HG03354 (cell line): ENCODE results near the gene PRRT4.

ENCODE experiments used
- ATAC-seq: cut with Tn5 transposase; IDR thresholded peaks from one replicate; pipeline ENCODE4 v1.9.1; 2021; ENCODE audit warnings: mild to moderate bottlenecking; ENCODE audit not compliant: unreplicated experiment, poor library complexity, severe bottlenecking

PRRT4 gene

DNA sequence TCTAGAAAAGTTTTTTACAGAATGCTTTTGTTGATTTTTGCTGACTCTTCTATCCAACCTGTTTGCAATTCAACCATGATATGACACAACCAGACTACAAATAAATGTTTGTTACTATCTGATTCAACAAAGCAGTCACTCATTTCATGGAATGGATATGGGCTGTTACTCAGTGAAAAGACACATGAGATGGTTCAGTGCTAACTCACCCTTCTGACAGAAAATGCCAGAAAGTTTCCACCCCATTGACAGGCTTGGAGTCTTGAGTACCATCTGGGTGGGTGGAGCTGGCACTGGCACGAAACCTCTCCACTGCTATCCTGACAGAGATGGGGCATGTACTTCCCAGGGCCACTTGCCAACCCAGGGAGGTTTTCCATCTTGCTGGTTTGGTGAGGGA lies 57.3 kb downstream of the PRRT4 start:
- ATAC-seq: no peak

DNA sequence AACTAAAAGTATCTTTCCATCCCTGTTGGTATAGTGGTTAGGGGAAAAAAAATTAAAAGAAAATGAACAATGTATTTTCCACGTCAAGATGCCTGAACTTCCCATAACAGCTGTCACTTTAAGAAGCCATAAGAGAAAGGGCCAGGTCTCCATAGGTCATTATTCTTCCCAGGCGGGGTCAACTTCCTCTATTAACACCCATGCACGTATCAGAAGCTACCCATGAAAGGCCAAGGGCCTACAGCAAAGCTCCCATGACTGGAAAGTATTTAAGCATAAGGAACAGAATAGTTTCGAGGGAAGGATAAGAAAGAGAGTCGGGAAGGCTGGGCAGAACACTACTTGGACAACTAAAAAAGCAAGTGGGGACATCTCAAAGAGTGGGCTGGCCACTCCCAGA lies 57.8 kb downstream of the PRRT4 start:
- no peak for ATAC-seq

DNA sequence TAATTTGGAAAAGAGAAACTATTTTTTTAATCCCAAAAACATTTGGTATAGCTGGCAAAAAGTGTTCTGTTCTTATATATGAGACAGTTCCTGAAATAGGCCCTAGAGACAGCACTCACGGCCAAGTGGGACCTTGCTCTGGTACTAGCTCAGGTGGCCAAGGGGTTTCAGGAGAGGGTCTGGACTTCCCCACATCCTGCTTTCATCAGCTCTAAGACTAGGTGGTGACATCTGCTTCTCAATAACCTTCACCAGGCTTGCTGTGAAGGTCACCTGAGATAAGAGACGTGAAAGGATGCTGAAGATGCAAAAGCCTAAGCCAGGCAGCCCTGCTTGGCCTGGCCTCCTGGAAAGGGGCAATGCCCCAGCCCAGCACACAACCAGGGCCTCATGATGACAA lies 58.4 kb downstream of the PRRT4 start:
- no peak for ATAC-seq

DNA sequence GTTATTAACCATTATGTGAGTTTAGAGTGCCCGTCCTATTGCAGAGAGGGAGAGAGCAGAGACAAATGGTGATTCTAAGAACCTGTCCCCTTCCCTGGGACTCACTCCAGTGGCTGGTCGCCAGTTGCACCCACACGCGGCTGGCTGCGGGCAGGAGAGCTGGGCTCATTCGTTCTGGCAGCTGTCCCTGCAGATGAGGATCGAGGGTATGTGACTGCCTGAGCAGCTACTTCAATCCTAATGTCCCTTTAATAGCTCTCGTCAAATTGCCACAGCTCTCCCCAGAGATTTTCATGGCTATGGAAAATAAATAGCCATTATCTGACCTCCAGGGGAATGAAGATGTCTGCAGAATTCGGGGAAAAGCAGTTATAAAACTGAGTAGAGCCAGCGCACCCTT lies 59.4 kb downstream of the PRRT4 start:
- no peak for ATAC-seq
